Uterus (tissue), 4 donors: ENCODE results near the gene MIPOL1. TPM values are rescaled to one million over a fixed set of nuclear protein-coding genes. Genes with fewer than 3 reads are reported as not detected.

Experiments
- DNase-seq, 2 donors: peaks; one replicate each; pipeline ENCODE4 v3.0.0-alpha.2; 2019 to 2020
- H3K27ac ChIP-seq, 2 donors: fragments of 200-600 bp; sonication (generic); 1 replicate in 1 of 2; 2 replicates in 1 of 2; pipeline ENCODE4 v1.5.1; 2016 to 2018
- H3K27me3 ChIP-seq, 2 donors: fragments of 200-600 bp; sonication (generic); one replicate each; pipeline ENCODE4 v1.5.1; 2018 to 2019; ENCODE audit warnings: control low read depth in 1 of 2
- H3K36me3 ChIP-seq, 2 donors: fragments of 200-600 bp; sonication (generic); one replicate each; pipeline ENCODE4 v1.5.1; 2019; ENCODE audit warnings: control low read depth in 1 of 2
- H3K4me1 ChIP-seq, 2 donors: fragments of 200-600 bp; sonication (generic); one replicate each; pipeline ENCODE4 v1.5.1; 2018 to 2019; ENCODE audit warnings: control low read depth in 1 of 2
- H3K4me3 ChIP-seq, 2 donors: fragments of 200-600 bp; sonication (generic); 1 replicate in 1 of 2; 2 replicates in 1 of 2; pipeline ENCODE4 v1.5.1; 2018 to 2019; ENCODE audit warnings: mild to moderate bottlenecking in 1 of 2
- H3K9me3 ChIP-seq, 2 donors: fragments of 200-600 bp; sonication (generic); one replicate each; pipeline ENCODE4 v1.5.1; 2019; ENCODE audit warnings: control low read depth in 1 of 2
- POLR2A ChIP-seq, 2 donors: fragments of 450-650 bp; IDR thresholded peaks; one replicate each; pipeline ENCODE4 v1.6.1; 2016; ENCODE audit warnings: antibody characterized with exemption in 2 of 2, mild to moderate bottlenecking in 1 of 2, moderate library complexity in 1 of 2
- intact Hi-C: fragments of 100-400 bp; cut with DNase I; formaldehyde crosslinking; loops from one replicate; pipeline ENCODE4 v1.15.1; 2023; ENCODE audit warnings: low total_unique reads
- total RNA-seq, 4 donors: library from RNA; depleted of rRNA in 3 of 4; stranded (reverse); fragments of >200 nt in 3 of 4; gene quantifications; one replicate each; pipeline versions ENCODE4 v1.1.0 to v1.2.4, GENCODE V29; 2014 to 2023
- TF ChIP-seq, protein P1 (sequence below), 4 experiments: fragments of 200-600 bp in 2 of 4; fragments of 450-650 bp in 2 of 4; sonication (generic) in 2 of 4; IDR thresholded peaks; one replicate each; pipeline ENCODE4 v1.5.1; 2016 to 2019; ENCODE audit warnings: antibody characterized with exemption in 4 of 4, mild to moderate bottlenecking in 2 of 4, moderate library complexity in 1 of 4
- donor health status: DM: yes; HTN: yes; CAD: no.

MIPOL1 gene
- total RNA-seq, 4 donors from 2014 or later: 22.8 to 52.1 (median 39.4) TPM

DNA sequence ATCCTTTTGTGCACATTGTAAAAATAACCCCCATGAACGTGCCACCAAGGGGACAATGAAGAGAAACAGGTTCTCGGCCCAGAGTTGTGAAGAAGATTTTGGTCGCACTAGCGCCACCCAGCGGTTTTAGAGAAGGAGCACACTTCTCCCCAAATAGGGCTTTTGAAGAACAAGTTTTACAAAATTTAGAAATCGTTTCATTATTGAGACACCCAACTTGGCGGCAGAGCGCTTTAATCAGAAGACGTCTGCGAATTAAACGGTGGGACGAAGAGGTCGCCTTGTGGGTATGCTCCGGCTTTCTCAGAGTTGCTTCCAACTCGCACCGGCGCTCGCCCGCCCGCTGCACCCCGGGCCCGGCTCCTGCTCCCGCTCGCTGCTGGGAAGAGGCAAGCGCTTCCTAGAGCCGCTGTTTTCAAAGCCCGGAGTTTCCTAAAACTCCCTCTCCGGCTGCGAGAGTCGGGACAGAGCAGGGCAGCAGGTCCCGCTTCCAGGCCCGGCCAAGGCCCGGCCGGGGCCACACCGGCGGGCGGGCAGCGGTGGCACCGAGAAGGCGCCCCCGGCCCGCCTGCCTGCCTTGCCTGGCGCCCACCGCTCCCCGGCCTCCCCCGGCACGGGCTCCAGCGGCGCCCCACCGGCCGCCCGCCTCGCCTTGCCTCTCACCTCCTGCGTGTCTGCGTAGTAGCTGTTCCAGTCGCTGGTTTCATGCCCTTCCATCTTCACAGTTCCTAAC lies 396.7 kb downstream of the MIPOL1 start:
- H3K9me3 ChIP-seq: no peaks in the 10 kb centered on the region
- no peak for DNase-seq
- H3K4me3 ChIP-seq: peak overlapping the region in 1 of 2 donors; percentile 25
- peaks cover 0 to 18% of the 10 kb centered on the region in 2 donors for H3K4me1 ChIP-seq
- H3K36me3 ChIP-seq: no peaks in the 10 kb centered on the region
- intact Hi-C loops: no loop called here
- no peak for TF ChIP-seq POLR2A (IDR thresholded peaks at IDR 0.05)
- TF ChIP-seq, protein P1, sequence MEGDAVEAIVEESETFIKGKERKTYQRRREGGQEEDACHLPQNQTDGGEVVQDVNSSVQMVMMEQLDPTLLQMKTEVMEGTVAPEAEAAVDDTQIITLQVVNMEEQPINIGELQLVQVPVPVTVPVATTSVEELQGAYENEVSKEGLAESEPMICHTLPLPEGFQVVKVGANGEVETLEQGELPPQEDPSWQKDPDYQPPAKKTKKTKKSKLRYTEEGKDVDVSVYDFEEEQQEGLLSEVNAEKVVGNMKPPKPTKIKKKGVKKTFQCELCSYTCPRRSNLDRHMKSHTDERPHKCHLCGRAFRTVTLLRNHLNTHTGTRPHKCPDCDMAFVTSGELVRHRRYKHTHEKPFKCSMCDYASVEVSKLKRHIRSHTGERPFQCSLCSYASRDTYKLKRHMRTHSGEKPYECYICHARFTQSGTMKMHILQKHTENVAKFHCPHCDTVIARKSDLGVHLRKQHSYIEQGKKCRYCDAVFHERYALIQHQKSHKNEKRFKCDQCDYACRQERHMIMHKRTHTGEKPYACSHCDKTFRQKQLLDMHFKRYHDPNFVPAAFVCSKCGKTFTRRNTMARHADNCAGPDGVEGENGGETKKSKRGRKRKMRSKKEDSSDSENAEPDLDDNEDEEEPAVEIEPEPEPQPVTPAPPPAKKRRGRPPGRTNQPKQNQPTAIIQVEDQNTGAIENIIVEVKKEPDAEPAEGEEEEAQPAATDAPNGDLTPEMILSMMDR (IDR thresholded peaks at IDR 0.05): peak in 1 of 4 experiments; percentile 24
- peaks cover 44 to 89% of the 10 kb centered on the region in 2 donors for H3K27me3 ChIP-seq
- H3K27ac ChIP-seq: no peak overlapping the region

DNA sequence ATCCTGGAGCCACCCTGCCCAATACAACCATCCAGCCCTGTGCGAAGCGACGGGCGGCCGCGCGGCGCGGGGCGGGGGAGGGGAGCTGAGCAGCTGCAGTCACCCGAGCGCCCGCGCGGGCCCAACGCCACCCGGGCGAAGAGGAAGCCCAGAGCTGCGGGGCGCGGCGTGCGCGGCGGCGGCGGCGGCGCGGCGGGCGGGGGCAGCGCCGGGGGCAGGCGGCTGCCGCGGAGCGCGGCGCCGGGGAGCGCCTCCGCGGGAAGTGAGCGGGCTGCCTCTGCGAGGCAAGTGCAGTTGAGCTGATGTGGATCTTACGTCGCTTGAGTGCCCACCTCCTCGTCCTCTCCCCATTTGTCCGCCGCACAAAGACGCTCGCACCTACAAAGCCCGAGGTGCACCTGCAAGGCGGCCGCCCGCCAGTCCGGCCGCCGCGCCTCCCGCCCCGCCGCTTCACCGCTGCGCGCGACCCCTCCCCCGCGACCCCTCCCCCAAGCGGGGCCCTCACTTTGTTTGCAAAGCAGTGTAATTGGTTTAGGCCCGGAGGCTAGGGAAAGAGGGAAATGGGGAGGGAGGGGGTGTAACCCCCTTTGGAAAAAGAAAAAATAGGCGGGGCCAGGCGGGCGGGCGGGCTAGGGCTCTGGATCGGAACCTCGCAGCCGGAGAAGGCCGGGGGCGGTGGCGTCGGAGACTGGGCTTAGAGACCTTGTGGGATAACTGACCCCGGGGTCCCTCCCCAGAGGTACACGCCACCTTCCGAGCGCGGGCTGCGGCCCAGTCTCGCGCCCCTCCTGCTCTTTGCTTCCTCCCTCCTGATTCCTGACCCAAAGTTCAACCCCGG lies 397.5 kb downstream of the MIPOL1 start, which contains the start of the genes FOXA1 and TTC6:
Gene FOXA1 (minus strand): TSS at position 279 of the 838 bp plus-strand sequence. CDS start 277 bp downstream, at position 2.
Gene TTC6 (plus strand): TSS at position 659 of the 838 bp plus-strand sequence. CDS start 26,436 bp downstream, outside the sequence.
- H3K27ac ChIP-seq: no peak within 1 kb of the TSS
- H3K27me3 ChIP-seq: peaks cover 44 to 89% of the 10 kb centered on the region in 2 donors
- intact Hi-C loops: no loop called here
- H3K36me3 ChIP-seq: no peaks in the 10 kb centered on the region
- peaks cover 0 to 18% of the 10 kb centered on the region in 2 donors for H3K4me1 ChIP-seq
- DNase-seq: no peak
- H3K4me3 ChIP-seq: peak within 1 kb of the TSS in 1 of 2 donors; percentile 30
- H3K9me3 ChIP-seq: no peaks in the 10 kb centered on the region
- no peak for TF ChIP-seq POLR2A (IDR thresholded peaks at IDR 0.05)
- TF ChIP-seq, protein P1 (IDR thresholded peaks at IDR 0.05): no peak

DNA sequence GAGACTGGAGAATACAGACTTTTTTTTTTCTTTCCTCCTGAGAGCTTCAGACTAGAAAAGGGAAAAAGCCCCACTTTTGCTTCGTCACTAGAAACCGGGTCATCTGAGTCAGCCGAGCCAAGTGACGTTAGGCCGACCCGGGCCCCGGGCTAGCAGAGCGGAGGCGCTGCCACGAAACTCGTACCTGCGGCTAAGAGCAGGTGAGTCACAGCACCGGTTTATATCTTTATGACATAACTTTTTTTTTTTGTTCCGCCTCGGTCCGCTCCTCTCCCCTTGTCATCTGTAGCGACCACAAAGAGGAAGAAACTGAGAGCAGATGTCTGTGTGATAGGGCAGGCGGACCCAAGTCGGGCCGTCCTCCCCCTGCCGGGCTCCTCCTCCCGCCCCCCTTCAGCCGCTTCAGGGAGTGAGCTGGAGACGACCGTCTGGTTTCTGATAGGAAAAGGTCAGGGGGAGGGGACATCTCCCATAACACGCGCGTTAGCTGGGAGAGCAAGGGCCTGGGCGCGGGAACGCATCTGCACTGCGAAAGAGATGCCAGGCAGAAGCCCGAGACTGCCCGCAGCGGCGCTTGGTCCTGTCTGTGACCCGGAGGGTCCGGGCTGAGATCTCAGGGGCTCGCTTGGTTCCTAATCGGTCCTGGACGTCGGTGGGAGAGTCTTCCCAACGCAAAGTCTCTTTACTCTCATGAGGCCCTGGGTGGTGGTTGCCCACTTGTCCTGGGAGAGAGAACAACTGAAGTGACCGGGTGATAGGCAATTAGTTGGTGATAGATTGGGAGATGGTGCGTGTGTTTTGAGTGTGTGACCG lies 398.3 kb downstream of the MIPOL1 start:
- H3K4me3 ChIP-seq: peak overlapping the region in 1 of 2 donors; percentile 30
- H3K9me3 ChIP-seq: no peaks in the 10 kb centered on the region
- no peak overlapping the region for H3K27ac ChIP-seq
- DNase-seq: no peak
- H3K36me3 ChIP-seq: no peaks in the 10 kb centered on the region
- TF ChIP-seq POLR2A (IDR thresholded peaks at IDR 0.05): no peak
- TF ChIP-seq, protein P1 (IDR thresholded peaks at IDR 0.05): no peak
- peaks cover 42 to 89% of the 10 kb centered on the region in 2 donors for H3K27me3 ChIP-seq
- peaks cover 0 to 18% of the 10 kb centered on the region in 2 donors for H3K4me1 ChIP-seq
- intact Hi-C loops: no loop called here

DNA sequence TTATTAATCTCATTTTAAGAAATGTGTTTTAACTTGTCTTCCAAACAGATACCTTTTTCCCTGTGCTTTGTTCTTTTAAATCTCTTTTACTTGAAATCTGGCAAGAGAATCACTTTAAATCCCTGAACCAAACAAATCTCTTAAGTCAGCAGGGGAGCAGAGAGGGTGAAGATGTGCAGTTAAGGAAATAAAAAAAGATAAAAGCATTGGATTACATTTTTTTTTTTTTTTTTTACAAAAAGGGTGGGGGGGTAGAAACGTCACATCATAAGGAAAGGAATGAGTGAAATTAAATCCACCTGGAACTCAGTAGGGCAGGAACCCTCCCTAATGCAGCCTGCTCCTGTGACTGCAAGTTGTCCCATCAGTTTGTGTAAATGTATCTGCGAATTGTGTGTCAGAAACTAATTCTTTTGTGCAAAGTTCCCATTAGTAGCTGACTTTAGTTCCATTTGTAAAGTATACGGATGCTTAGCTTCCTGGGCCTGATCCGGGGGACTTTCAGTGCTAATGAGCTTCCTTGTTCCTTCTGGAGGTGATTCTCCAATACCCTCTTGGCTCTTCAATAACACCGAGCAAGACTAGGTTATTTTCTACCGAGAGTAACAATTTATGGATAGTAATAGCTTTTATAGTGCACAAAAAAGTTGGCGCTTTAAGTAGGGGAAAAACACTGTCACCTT lies 399.2 kb downstream of the MIPOL1 start:
- no peaks in the 10 kb centered on the region for H3K9me3 ChIP-seq
- peaks cover 0 to 18% of the 10 kb centered on the region in 2 donors for H3K4me1 ChIP-seq
- H3K27me3 ChIP-seq: peaks cover 36 to 83% of the 10 kb centered on the region in 2 donors
- DNase-seq: no peak
- no peak overlapping the region for H3K27ac ChIP-seq
- intact Hi-C loops: no loop called here
- no peaks in the 10 kb centered on the region for H3K36me3 ChIP-seq
- no peak overlapping the region for H3K4me3 ChIP-seq
- TF ChIP-seq, protein P1 (IDR thresholded peaks at IDR 0.05): no peak
- TF ChIP-seq POLR2A (IDR thresholded peaks at IDR 0.05): no peak
